ENCODE data around the gene ARF1. TPM values are rescaled to one million over a fixed set of nuclear protein-coding genes. Genes with fewer than 3 reads are reported as not detected.

The ARF1 gene
- total and polyA plus RNA-seq, 2 of the 8 experiments (the other 6 are each of a cell fraction or from before 2014, with no cell fraction given) = 265 to 471 TPM

DNA sequence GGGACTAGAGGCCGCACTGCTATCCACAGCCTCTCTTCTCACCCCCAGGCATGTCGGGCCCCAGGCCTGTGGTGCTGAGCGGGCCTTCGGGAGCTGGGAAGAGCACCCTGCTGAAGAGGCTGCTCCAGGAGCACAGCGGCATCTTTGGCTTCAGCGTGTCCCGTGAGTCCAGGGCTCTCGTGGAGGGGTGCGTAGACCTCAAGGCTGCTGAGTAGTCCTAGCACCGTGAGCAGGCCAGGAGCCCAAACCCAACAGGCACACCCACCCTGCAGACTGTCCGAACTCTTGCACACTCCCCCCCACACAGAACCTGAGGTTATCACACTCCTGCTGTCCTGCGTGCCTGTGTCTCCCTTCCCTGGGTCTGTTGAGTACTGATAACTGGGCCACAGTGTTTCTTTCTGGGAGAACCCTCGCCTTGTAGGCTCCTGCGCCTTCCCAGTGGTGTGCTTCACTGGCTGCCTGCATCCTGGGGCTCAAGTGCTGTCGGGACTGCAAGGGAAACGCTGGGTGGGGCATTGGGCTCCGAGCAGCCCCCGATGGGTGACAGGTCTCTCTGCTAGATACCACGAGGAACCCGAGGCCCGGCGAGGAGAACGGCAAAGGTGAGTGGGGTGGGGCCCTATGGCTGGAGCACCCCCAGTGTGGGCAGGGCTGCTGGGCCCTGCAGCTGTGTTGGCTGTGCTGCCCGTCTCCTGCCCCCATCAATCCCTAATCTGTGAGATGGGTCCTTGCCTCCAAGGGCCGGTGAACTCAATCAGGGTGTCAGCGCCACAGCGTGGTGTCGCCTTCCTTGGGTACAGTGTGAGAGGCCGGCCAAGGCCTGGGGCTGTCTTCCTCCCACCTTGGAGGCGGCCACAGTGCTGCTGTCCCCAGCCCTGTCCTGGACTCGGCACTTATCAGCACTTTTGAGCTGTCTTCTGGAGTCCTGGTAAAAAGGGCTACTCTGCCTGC, 63.2 kb downstream of the ARF1 start (continued):
- TF ChIP-seq, protein P1, sequence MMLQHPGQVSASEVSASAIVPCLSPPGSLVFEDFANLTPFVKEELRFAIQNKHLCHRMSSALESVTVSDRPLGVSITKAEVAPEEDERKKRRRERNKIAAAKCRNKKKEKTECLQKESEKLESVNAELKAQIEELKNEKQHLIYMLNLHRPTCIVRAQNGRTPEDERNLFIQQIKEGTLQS (IDR thresholded peaks at IDR 0.05; ENCODE audit: insufficient read depth, low read depth, low read length) = no peak
- no peak for TF ChIP-seq CREB1 (IDR thresholded peaks at IDR 0.05)
- no peak for TF ChIP-seq MAFK (IDR thresholded peaks at IDR 0.05; ENCODE audit: low read depth, low read length)
- TF ChIP-seq SP4 (IDR thresholded peaks at IDR 0.05; ENCODE audit: low read length) = no peak
- no peak for TF ChIP-seq TEAD4 (IDR thresholded peaks at IDR 0.05; ENCODE audit: low read depth, low read length)
- TF ChIP-seq HDAC6 (IDR thresholded peaks at IDR 0.05; ENCODE audit: low read depth, low read length) = no peak
- TF ChIP-seq, protein P2, sequence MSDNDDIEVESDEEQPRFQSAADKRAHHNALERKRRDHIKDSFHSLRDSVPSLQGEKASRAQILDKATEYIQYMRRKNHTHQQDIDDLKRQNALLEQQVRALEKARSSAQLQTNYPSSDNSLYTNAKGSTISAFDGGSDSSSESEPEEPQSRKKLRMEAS (IDR thresholded peaks at IDR 0.05) = no peak
- TF ChIP-seq PHF8 (conservative IDR thresholded peaks at IDR 0.05; ENCODE audit: low read depth, low read length) = no peak
- TF ChIP-seq EGR1 (IDR thresholded peaks at IDR 0.05; ENCODE audit: borderline replicate concordance, low read depth, low read length) = no peak
- TF ChIP-seq, protein P3, sequence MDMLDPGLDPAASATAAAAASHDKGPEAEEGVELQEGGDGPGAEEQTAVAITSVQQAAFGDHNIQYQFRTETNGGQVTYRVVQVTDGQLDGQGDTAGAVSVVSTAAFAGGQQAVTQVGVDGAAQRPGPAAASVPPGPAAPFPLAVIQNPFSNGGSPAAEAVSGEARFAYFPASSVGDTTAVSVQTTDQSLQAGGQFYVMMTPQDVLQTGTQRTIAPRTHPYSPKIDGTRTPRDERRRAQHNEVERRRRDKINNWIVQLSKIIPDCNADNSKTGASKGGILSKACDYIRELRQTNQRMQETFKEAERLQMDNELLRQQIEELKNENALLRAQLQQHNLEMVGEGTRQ (IDR thresholded peaks at IDR 0.05; ENCODE audit: low read length) = no peak
